ENCODE results near the gene ALAS1. TPM values are rescaled to one million over a fixed set of nuclear protein-coding genes. Genes with fewer than 3 reads are reported as not detected.

ALAS1 gene
- total and polyA plus RNA-seq, 2 of the 13 experiments (the other 11 are each of a cell fraction or from before 2014, with no cell fraction given): 36.0 to 43.2 TPM

DNA sequence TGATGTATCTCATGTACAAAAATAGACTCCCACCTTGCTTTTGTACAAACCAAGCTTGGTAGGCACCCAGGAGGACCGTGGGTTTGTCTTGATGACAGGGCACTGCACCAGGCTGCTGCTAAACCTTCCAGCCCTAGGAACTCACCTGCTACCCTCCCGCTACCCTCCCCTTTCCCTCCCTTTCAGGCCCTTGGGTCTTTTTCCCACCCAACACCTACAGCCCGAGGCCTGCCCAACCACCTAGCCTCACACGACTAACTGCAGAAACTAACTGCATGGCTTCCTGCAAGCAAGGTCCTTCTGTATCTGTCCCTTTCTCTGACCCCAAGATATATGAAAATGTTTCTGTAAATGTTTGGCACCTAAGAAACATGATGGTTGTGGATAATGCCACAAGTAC lies 58.7 kb downstream of the ALAS1 start:
- no peak overlapping the region for H3K27ac ChIP-seq (ENCODE audit: extremely low read length, insufficient read depth, low read length)
- no TSS peak for BruUV-seq (replicated peaks)
- DNase-seq (ENCODE audit: low spot score) (no peak), ATAC-seq (no peak), FAIRE-seq (no peak)
- no peaks in the 10 kb centered on the region for H4K20me1 ChIP-seq (ENCODE audit: insufficient read depth, low read length)
- 0 out of 2 replicates have a peak, but pooled peaks have one; percentile 3 for TF ChIP-seq POLR2AphosphoS5 (IDR thresholded peaks at IDR 0.05; ENCODE audit: low read depth, low read length)
- no peak for TF ChIP-seq RAD21 (CRISPR knock-in tag; IDR thresholded peaks at IDR 0.05)
- TF ChIP-seq RBM22 (optimal IDR thresholded peaks at IDR 0.05; ENCODE audit: low read length): peak; percentile 67
- intact Hi-C loops (cut with micrococcal nuclease; ENCODE audit: unreplicated experiment): no loop called here
- 92% methylated on average over 4 of the region's 4 CpGs for whole genome bisulfite sequencing (ENCODE audit: low lambda C conversion rate)
- H3K9me3 ChIP-seq (ENCODE audit: low read length): no peaks in the 10 kb centered on the region
- ChIA-PET CTCF (ENCODE audit: low intra/inter-chr PET ratio, low total read pairs) (no interaction called here), POLR2A (interaction anchor here (0.8 kb wide), 1 partner anchor 9 kb away, joined by 3 read pairs; no protein-coding TSS in a partner anchor)
- no peak overlapping the region for H3K4me2 ChIP-seq (ENCODE audit: low read depth, low read length)
- H3K4me1 ChIP-seq (ENCODE audit: insufficient read depth, low read length): no peaks in the 10 kb centered on the region
- H3K4me3 ChIP-seq (replicated peaks in 1 of 3; ENCODE audit: insufficient read depth in 1 of 3, low read depth in 2 of 3, low read length in 3 of 3): no peak overlapping the region
- H3K79me2 ChIP-seq (ENCODE audit: insufficient read depth, low read length): no peaks in the 10 kb centered on the region
- H3K36me3 ChIP-seq (replicated peaks in 1 of 2; ENCODE audit: control insufficient read depth in 1 of 2, insufficient read depth in 2 of 2, low read length in 2 of 2): peaks cover 41 to 81% of the 10 kb centered on the region in 2 experiments
- no peak overlapping the region for H2AFZ ChIP-seq (ENCODE audit: low read length)
- H3K9ac ChIP-seq (ENCODE audit: insufficient read depth, low read depth, low read length): no peak overlapping the region
- no peaks in the 10 kb centered on the region for H3K27me3 ChIP-seq (ENCODE audit: control insufficient read depth in 1 of 2, insufficient read depth in 2 of 2, low read length in 2 of 2)
- in situ Hi-C loops (cut with HindIII; ENCODE audit: extremely low pct_ligation_motif_present, low pct_unique_long_range_greater_than_20kb): no loop called here

DNA sequence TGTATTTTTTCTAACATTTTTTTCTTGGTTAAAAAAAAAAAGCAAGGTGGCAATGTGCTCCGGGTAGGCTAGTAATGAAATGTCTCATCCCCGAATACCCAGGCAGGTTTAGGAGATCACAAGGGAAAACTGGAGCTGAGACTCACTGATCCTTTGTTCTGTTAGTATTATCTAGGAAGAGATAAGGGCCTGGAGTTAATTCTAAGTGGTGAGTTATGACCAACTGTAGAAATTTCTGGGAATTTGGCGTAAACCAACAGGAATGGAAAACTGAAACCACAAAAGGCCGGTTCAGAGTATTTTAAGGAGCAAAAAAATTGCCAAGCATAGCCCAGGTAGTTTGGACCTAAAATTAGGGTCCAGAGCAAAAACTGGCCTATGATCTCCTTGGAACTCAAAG lies 60.0 kb downstream of the ALAS1 start:
- POLR2A ChIA-PET: interaction anchor here (1.2 kb wide), 1 partner anchor 9 kb away, joined by 3 read pairs; no protein-coding TSS in a partner anchor
- peaks cover 44 to 94% of the 10 kb centered on the region in 2 experiments for H3K36me3 ChIP-seq (replicated peaks in 1 of 2; ENCODE audit: control insufficient read depth in 1 of 2, insufficient read depth in 2 of 2, low read length in 2 of 2)
- no peak for DNase-seq (ENCODE audit: low spot score)

More for the DNA sequence above, 60.0 kb downstream of the ALAS1 start:
- Histone ChIP-seq H3K79me2 (ENCODE audit: insufficient read depth, low read length) (no peaks in the 10 kb centered on the region), H3K9ac (ENCODE audit: insufficient read depth, low read depth, low read length) (no peak overlapping the region), H3K4me2 (ENCODE audit: low read depth, low read length) (no peak overlapping the region), H3K4me1 (ENCODE audit: insufficient read depth, low read length) (no peaks in the 10 kb centered on the region), H2AFZ (ENCODE audit: low read length) (no peak overlapping the region), H3K27me3 (ENCODE audit: control insufficient read depth in 1 of 2, insufficient read depth in 2 of 2, low read length in 2 of 2) (no peaks in the 10 kb centered on the region), H4K20me1 (ENCODE audit: insufficient read depth, low read length) (no peaks in the 10 kb centered on the region), H3K27ac (ENCODE audit: extremely low read length, insufficient read depth, low read length) (no peak overlapping the region), H3K9me3 (ENCODE audit: low read length) (no peaks in the 10 kb centered on the region), H3K4me3 (replicated peaks in 1 of 3; ENCODE audit: insufficient read depth in 1 of 3, low read depth in 2 of 3, low read length in 3 of 3) (no peak overlapping the region)
- FAIRE-seq (no peak), ATAC-seq (no peak)
- in situ Hi-C loops (cut with HindIII; ENCODE audit: extremely low pct_ligation_motif_present, low pct_unique_long_range_greater_than_20kb) (no loop called here), intact Hi-C loops (cut with micrococcal nuclease; ENCODE audit: unreplicated experiment) (no loop called here)
- CTCF ChIA-PET (ENCODE audit: low intra/inter-chr PET ratio, low total read pairs): no interaction called here
- 97% methylated on average over 4 of the region's 4 CpGs for WGBS (ENCODE audit: low lambda C conversion rate)
- TF ChIP-seq POLR2G (IDR thresholded peaks at IDR 0.05; ENCODE audit: low read depth, low read length) (0 out of 2 replicates have a peak, but pooled peaks have one; percentile 7), ZBTB20 (CRISPR knock-in tag; IDR thresholded peaks at IDR 0.05; ENCODE audit: borderline replicate concordance, low read depth) (no peak)
- BruUV-seq (replicated peaks): no TSS peak

Measured in HepG2 (cell line).